G401.6 (cell line): ENCODE measurements around the gene GABRG3.
"Not testable (repeated sequence)": the region's sequence is repeated elsewhere in the genome, so short reads cannot be mapped to it uniquely, and the experiment has no call there.

Source experiments
- FAIRE-seq: peaks from 2 replicates; lab custom pipeline; 2012; peaks lifted over from hg19 to GRCh38; lab: Jason Lieb, UNC

GABRG3 gene

GRCh38 chr15:27341780-27342343 lies 370.9 kb downstream of the GABRG3 start:
- no peak for FAIRE-seq

- FAIRE-seq, result no peak
These were observed 372.0 kb downstream of the GABRG3 start for GRCh38 chr15:27342991-27343390.

- FAIRE-seq, result no peak
These were observed 381.2 kb downstream of the GABRG3 start for GRCh38 chr15:27352136-27352535.

DNA sequence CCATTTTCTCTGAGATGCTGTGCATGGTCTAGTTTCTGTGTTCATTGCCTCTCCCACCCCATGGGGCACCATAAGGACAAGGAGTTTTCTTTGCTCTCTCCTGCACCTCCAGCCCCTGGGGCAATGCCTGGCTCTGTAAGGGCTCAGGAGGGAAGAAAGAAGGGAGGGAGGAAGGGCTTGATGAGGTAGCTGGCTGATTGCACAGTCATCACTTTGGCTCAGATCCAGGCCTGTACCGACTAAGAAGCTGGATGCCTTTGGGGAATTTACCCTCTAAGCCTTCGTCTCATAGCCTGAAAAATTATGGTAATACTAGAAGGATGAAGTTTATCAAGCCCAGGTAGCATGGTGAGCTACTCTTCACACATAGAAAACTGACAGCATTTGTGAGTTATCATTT lies 382.9 kb downstream of the GABRG3 start:
- no peak for FAIRE-seq

DNA sequence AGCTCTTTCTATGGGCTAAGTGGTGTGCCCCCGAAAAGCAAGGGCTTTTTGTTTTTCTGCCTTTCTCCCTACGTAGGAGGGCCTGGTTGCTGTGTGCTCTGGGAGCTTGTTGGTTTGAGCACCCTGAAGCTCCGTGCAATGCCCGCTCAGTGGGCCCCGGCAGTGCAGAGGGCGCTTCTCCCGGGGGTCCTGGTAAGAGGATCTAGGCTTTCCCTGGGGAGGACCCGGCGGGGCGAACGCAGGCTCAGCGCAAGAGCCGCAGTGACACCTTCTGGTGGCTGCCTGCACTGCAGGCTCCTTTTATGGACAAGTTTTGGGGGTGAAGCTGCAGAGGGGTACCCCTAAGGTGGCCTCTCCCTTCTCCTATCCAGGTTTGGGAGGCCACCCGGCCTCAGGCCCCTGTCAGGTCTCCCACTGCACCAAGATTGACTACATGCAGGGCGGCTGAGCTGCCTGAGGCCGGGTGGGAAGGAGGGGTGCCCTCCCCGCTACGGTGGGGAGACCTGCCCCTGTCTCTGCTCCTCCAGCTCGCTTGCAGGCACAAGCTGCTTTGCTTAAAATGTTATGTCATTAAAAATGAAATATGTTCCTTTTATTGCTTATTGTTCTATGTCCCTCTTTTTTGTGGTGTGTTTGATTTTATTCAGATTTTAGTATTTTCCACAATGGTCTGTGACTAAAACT lies 387.9 kb downstream of the GABRG3 start:
- FAIRE-seq, result no peak

- no peak for FAIRE-seq
These were observed 388.6 kb downstream of the GABRG3 start for GRCh38 chr15:27359586-27359985.

- no peak for FAIRE-seq
These were observed 389.3 kb downstream of the GABRG3 start for GRCh38 chr15:27360316-27360715.

GRCh38 chr15:27361438-27361837 lies 390.5 kb downstream of the GABRG3 start:
- FAIRE-seq, result no peak

GRCh38 chr15:27365456-27365855 lies 394.5 kb downstream of the GABRG3 start:
- no peak for FAIRE-seq

- FAIRE-seq, result not testable (repeated sequence)
These were observed 406.4 kb downstream of the GABRG3 start for GRCh38 chr15:27377391-27377790.

DNA sequence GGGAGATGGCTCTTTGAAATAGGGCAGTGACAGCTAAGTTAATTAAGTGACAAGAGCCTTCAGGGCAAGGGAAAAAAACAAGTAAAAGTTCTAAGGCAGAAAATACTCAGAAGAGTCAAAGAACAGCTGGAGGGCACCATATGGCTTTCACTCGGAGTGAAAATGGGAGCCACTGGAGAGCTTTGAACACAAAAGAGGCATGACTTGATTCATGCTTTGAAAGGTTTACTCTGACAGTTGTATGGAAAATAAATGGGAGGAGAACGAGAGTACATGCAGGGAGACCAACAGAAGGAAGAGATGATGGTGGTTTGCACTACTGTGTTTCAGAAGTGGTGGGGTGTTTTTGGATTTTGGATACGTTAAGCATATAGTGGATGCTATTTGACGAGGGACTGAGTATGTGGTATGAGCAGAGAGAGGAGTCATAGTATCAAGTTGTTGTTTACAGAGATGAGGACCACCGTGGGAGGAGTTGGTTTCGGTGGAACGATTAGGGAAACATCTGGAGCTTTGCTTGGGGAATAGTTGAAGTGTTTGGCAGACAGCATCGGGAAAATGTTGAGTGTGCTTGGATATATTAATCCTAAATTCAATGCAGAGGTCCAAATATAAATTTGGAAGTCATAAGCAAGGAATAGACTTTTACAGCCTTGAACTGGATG lies 411.5 kb downstream of the GABRG3 start:
- no peak for FAIRE-seq

DNA sequence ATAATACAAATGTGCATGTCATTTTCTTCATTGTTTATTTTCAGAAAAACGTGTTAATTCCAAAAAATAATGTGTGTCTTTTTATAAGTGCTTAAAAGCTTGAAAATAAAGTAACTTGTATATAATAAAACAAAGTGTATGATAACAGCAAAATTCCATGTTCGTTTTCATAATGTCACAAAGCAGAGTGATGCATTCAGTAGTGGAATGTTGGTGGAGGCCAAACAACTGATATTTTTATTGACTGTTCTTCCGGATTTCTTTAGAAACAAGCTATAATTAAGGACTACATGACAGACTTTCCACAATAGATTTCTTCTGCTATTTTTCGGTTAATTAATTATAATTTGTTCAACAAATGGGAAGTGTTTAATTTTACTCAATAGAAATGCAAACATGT lies 412.7 kb downstream of the GABRG3 start:
- no peak for FAIRE-seq

DNA sequence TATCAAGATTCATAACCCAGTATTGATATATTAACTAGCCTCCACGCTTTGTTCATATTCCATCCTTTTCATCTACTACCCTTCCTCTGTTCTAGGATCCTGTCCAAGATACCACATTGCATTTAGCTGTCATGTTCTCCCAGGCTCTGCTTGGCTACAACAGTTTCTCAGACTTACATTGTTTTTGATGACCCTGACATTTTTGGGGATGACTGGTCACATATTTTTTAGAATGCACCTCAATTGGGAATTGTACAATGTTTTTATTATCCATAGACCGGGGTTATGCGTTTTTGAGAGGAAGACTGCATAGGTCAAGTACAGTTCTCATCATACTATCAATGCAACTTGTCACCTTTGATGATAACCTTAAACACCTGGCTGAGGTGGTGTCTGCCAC lies 421.2 kb downstream of the GABRG3 start:
- no peak for FAIRE-seq

GRCh38 chr15:27396521-27396920 lies 425.5 kb downstream of the GABRG3 start:
- no peak for FAIRE-seq

- FAIRE-seq, result no peak
These were observed 426.0 kb downstream of the GABRG3 start for GRCh38 chr15:27396996-27397395.

GRCh38 chr15:27398631-27399161 lies 427.7 kb downstream of the GABRG3 start:
- no peak for FAIRE-seq

GRCh38 chr15:27399241-27399640 lies 428.3 kb downstream of the GABRG3 start:
- no peak for FAIRE-seq

DNA sequence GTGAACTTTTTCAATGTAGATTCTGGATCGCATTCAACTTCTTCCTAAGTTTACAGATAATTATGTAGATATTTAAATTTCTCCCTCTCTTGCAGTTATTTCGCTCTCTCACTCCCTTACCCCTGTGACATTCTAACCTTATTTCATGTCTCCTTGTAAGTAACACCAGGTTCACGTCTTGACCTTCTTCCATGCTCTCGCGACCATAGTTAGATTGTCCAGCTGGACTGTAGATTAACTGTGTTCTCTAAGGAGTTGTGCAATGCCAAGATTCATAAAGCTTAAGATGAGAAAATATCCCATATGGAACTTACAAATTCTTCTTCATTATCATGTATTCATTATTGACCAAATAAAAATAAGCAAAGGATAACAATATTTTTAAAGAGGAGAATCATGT lies 430.5 kb downstream of the GABRG3 start:
- FAIRE-seq, result no peak

GRCh38 chr15:27408428-27408827 lies 437.4 kb downstream of the GABRG3 start:
- FAIRE-seq, result no peak

DNA sequence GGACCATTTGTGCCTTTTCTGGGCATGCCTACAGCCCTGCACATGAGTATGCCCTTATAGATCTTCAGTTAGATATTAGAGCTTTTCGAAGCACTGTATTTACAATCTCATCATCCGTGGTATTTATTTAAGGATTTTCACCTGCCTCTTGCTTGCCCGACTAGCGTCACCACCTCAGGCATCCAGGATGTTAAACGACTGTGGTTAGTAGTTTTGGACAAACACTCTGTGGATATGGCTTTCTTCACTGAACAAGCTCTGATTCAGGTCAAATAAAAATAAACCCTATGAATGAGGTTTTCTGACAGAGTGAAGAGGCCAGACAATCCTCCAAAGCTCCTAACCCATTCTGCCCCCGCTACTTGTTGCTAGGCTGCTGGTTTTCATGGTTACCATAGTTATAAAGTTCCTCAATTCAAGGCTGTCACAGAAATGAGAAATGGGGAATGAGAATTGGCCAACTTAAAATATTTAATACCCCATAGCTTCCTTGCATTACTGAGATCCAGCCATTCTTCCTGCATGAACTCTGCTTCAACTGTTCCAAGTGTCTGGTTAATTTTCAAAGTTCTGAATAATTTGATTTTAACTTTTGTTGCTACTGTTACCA lies 440.1 kb downstream of the GABRG3 start:
- no peak for FAIRE-seq

DNA sequence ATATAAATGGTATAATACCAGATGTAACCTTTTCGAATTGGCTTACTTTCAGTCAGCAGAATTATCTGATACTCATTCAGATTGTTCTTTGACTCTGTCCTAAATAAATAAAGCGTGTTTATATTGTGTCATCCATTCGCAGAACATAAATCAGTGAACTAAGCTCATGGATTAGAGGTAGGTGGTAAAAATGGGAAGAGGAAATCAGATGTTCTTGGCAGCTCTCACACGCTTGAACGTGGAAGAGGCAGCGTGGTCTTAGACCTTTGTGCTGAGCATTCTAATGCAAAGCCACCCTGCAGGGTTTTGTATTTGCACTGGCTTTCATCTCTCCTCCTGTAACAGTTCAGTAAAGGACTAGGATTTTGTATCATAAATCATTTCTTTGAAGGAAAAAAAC lies 441.4 kb downstream of the GABRG3 start:
- no peak for FAIRE-seq

GRCh38 chr15:27414168-27414870 lies 443.3 kb downstream of the GABRG3 start:
- FAIRE-seq, result no peak

GRCh38 chr15:27418726-27419125 lies 447.7 kb downstream of the GABRG3 start:
- no peak for FAIRE-seq
